Subcutaneous adipose tissue (tissue), 4 donors: ENCODE data around the gene ZCWPW1. TPM values are rescaled to one million over a fixed set of nuclear protein-coding genes. Genes with fewer than 3 reads are reported as not detected.

Experiments
- CTCF ChIP-seq: fragments of 450-650 bp; IDR thresholded peaks from one replicate; pipeline ENCODE4 v1.5.1; 2016; ENCODE audit warnings: low read depth, mild to moderate bottlenecking, control low read depth, antibody characterized with exemption, moderate library complexity
- total RNA-seq, 4 donors: library from RNA; depleted of rRNA; stranded (reverse); fragments of >200 nt; gene quantifications; one replicate each; pipeline ENCODE4 v1.1.0, GENCODE V29; 2016

The ZCWPW1 gene
- total RNA-seq, 4 donors from 2014 or later = 6.0 to 11.1 (median 8.0) TPM

GRCh38 chr7:100465299-100465698, 36.8 kb upstream of the ZCWPW1 start:
- no peak for TF ChIP-seq CTCF

DNA sequence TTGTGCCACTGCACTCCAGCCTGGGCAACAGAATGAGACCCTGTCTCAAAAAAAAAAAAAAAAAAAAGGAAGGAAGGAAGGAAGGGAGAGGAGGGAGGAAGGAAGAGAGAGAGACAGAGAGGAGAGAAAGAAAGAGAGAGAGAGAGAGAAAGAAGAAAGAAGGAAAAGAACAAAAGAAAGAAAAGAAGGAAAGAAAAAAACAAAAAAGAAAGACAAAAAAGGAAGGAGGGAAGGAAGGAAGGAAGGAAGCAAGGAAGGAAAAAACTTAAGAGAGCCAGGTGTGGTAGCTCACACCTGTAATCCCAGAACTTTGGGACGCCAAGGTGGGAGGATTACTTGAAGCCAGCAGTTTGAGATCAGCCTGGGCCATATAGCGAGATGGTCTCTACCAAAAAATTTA, 36.3 kb upstream of the ZCWPW1 start:
- no peak for TF ChIP-seq CTCF

- no peak for TF ChIP-seq CTCF
Observed at GRCh38 chr7:100464210-100464660, 35.7 kb upstream of the ZCWPW1 start, which contains the start of gene SPACDR. TSS of gene SPACDR (minus strand) at chr7:100464260. CDS start at chr7:100464025, 235 bp downstream.

GRCh38 chr7:100457033-100457432, 28.5 kb upstream of the ZCWPW1 start:
- no peak for TF ChIP-seq CTCF

- no peak for TF ChIP-seq CTCF
Observed at GRCh38 chr7:100456562-100456961, 28.1 kb upstream of the ZCWPW1 start.

GRCh38 chr7:100455206-100455605, 26.7 kb upstream of the ZCWPW1 start:
- no peak for TF ChIP-seq CTCF

DNA sequence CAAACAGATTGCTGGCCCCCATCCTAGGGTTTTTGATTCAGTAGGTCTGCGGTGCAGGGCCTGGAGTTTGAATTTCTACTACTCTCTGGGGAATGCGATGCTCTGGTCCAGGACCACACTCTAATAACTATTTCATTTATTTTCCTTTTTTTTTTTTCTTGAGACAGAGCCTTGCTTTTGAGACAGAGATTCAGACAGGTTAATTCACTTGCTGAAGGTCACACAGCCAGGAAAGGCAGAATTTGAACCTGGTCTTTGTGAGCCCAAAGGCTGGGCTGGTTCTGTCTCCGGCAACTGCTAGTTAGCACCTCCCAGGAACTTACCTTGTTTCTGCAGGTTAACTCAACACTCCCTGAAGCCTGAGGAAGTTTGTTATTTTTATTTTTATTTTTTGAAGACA, 24.0 kb upstream of the ZCWPW1 start:
- no peak for TF ChIP-seq CTCF
